HG02885 (cell line): ENCODE measurements around the gene TACSTD2.
"Not testable (repeated sequence)": the region's sequence is repeated elsewhere in the genome, so short reads cannot be mapped to it uniquely, and the experiment has no call there.

Experiments
- ATAC-seq: cut with Tn5 transposase; IDR thresholded peaks from one replicate; pipeline ENCODE4 v1.9.1; 2021; ENCODE audit warnings: mild to moderate bottlenecking; ENCODE audit not compliant: unreplicated experiment, poor library complexity

TACSTD2 gene

GRCh38 chr1:58590019-58590418, 13.0 kb upstream of the TACSTD2 start:
- ATAC-seq = no peak

GRCh38 chr1:58588396-58588795, 11.3 kb upstream of the TACSTD2 start:
- ATAC-seq = no peak

GRCh38 chr1:58587667-58588066, 10.6 kb upstream of the TACSTD2 start:
- no peak for ATAC-seq

- no peak for ATAC-seq
Observed at GRCh38 chr1:58586271-58586670, 9.2 kb upstream of the TACSTD2 start.

- ATAC-seq = no peak
Observed at GRCh38 chr1:58585581-58586151, 8.6 kb upstream of the TACSTD2 start.

- ATAC-seq = no peak
Observed at GRCh38 chr1:58585166-58585565, 8.1 kb upstream of the TACSTD2 start.

- ATAC-seq = peak; percentile 80
Observed at GRCh38 chr1:58584082-58584895, 7.2 kb upstream of the TACSTD2 start.

GRCh38 chr1:58583496-58583895, 6.4 kb upstream of the TACSTD2 start:
- no peak for ATAC-seq

- not testable (repeated sequence) for ATAC-seq
Observed at GRCh38 chr1:58582143-58582542, 5.1 kb upstream of the TACSTD2 start.

- no peak for ATAC-seq
Observed at GRCh38 chr1:58581641-58582040, 4.6 kb upstream of the TACSTD2 start.

- ATAC-seq = no peak
Observed at GRCh38 chr1:58580186-58580585, 3.1 kb upstream of the TACSTD2 start.

GRCh38 chr1:58577654-58578030, 590 bp upstream of the TACSTD2 start:
- ATAC-seq = no peak

GRCh38 chr1:58576325-58576726, 726 bp downstream of the TACSTD2 start:
- ATAC-seq = no peak

- no peak for ATAC-seq
Observed at GRCh38 chr1:58575551-58576324, 1.3 kb downstream of the TACSTD2 start.

GRCh38 chr1:58574816-58575215, 2.2 kb downstream of the TACSTD2 start:
- ATAC-seq = no peak

- peak; percentile 96 for ATAC-seq
Observed at GRCh38 chr1:58573705-58574591, 3.1 kb downstream of the TACSTD2 start.

GRCh38 chr1:58573138-58573537, 3.9 kb downstream of the TACSTD2 start:
- ATAC-seq = no peak

GRCh38 chr1:58572690-58573089, 4.4 kb downstream of the TACSTD2 start:
- no peak for ATAC-seq

GRCh38 chr1:58571616-58572015, 5.4 kb downstream of the TACSTD2 start:
- ATAC-seq = no peak

- no peak for ATAC-seq
Observed at GRCh38 chr1:58570817-58571216, 6.2 kb downstream of the TACSTD2 start.
